ENCODE data around the gene DAB2IP. TPM values are rescaled to one million over a fixed set of nuclear protein-coding genes. Genes with fewer than 3 reads are reported as not detected.

DAB2IP gene
- total and polyA plus RNA-seq, 4 donors, result 19.4 to 75.0 (median 28.7) TPM

GRCh38 chr9:121766081-121766683 is 114.7 kb downstream of the DAB2IP start:
- TF ChIP-seq, protein P1, sequence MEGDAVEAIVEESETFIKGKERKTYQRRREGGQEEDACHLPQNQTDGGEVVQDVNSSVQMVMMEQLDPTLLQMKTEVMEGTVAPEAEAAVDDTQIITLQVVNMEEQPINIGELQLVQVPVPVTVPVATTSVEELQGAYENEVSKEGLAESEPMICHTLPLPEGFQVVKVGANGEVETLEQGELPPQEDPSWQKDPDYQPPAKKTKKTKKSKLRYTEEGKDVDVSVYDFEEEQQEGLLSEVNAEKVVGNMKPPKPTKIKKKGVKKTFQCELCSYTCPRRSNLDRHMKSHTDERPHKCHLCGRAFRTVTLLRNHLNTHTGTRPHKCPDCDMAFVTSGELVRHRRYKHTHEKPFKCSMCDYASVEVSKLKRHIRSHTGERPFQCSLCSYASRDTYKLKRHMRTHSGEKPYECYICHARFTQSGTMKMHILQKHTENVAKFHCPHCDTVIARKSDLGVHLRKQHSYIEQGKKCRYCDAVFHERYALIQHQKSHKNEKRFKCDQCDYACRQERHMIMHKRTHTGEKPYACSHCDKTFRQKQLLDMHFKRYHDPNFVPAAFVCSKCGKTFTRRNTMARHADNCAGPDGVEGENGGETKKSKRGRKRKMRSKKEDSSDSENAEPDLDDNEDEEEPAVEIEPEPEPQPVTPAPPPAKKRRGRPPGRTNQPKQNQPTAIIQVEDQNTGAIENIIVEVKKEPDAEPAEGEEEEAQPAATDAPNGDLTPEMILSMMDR (IDR thresholded peaks at IDR 0.05; ENCODE audit: control extremely low read depth, extremely low read depth), result no peak
- H3K36me3 ChIP-seq (ENCODE audit: control insufficient read depth in 4 of 4, insufficient read depth in 4 of 4, low read length in 4 of 4), result peaks cover 4 to 61% (median 38%) of the 10 kb centered on the region in 4 donors
- peaks cover 0 to 13% (median 0%) of the 10 kb centered on the region in 5 donors for H3K4me1 ChIP-seq (ENCODE audit: control insufficient read depth in 5 of 5, insufficient read depth in 5 of 5, low read length in 5 of 5)
- DNase-seq (no peak), ATAC-seq (ENCODE audit: insufficient read depth, low FRiP score) (no peak)
- peaks cover 0 to 1% (median 0%) of the 10 kb centered on the region in 4 donors for H3K9me3 ChIP-seq (ENCODE audit: control insufficient read depth in 4 of 4, insufficient read depth in 3 of 4, low read length in 3 of 4)
- peak overlapping the region in 1 of 2 donors; percentile 3 for H3K27ac ChIP-seq (ENCODE audit: low read depth in 1 of 2, low read length in 1 of 2)
- H3K27me3 ChIP-seq (ENCODE audit: control insufficient read depth in 3 of 3, insufficient read depth in 3 of 3, low read length in 2 of 3), result no peaks in the 10 kb centered on the region
- no peak overlapping the region for H3K4me3 ChIP-seq
- 92 to 96% methylated on average over 19 of the region's 19 CpGs for WGBS, 2 donors
- H3K9ac ChIP-seq (ENCODE audit: insufficient read depth in 1 of 2, low read length in 2 of 2), result no peak overlapping the region

DNA sequence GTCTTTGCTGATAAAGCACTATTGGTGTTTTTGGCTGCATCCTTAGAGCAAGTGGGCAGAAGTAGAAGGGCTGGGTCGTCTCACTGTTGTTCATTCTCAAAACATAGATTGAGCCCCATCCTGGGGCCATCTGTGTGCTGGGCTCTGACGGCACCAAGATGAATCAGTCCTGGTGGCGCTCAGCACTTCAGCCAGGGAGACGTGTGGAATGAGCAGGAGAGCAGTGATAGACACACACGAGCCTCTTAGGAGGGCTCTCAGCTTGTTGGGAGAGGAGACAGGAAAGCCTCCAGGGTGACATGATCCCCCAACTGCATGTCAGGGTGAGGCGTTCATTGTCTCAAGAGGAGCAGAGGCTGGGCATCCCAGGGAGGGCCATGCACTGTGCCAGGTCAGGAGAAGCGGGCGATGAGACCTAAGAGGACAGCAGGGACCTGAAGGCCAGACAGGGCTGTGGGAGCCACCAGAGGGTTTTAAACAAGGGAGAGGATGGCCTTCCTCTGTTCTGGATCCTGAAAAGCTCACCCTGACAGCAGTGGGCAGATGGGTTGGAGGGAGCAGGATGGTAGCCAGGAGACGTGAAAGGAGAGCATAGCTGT is 115.8 kb downstream of the DAB2IP start:
- no peak for DNase-seq
- Histone ChIP-seq H3K9ac (ENCODE audit: insufficient read depth in 1 of 2, low read length in 2 of 2) (no peak overlapping the region), H3K36me3 (ENCODE audit: control insufficient read depth in 4 of 4, insufficient read depth in 4 of 4, low read length in 4 of 4) (peaks cover 4 to 60% (median 34%) of the 10 kb centered on the region in 4 donors), H3K27me3 (ENCODE audit: control insufficient read depth in 3 of 3, insufficient read depth in 3 of 3, low read length in 2 of 3) (no peaks in the 10 kb centered on the region), H3K4me1 (ENCODE audit: control insufficient read depth in 5 of 5, insufficient read depth in 5 of 5, low read length in 5 of 5) (peaks cover 0 to 14% (median 0%) of the 10 kb centered on the region in 5 donors), H3K27ac (ENCODE audit: low read depth in 1 of 2, low read length in 1 of 2) (no peak overlapping the region), H3K4me3 (no peak overlapping the region), H3K9me3 (ENCODE audit: control insufficient read depth in 4 of 4, insufficient read depth in 3 of 4, low read length in 3 of 4) (peaks cover 0 to 1% (median 0%) of the 10 kb centered on the region in 4 donors)
- TF ChIP-seq, protein P1 (IDR thresholded peaks at IDR 0.05; ENCODE audit: control extremely low read depth, extremely low read depth), result no peak
- WGBS, 2 donors, result 89 to 91% methylated on average over 9 of the region's 9 CpGs
- no peak for ATAC-seq (ENCODE audit: insufficient read depth, low FRiP score)

- H3K4me1 ChIP-seq (ENCODE audit: control insufficient read depth in 5 of 5, insufficient read depth in 5 of 5, low read length in 5 of 5), result peaks cover 0 to 14% (median 0%) of the 10 kb centered on the region in 5 donors
- DNase-seq (no peak), ATAC-seq (ENCODE audit: insufficient read depth, low FRiP score) (no peak)
- H3K9me3 ChIP-seq (ENCODE audit: control insufficient read depth in 4 of 4, insufficient read depth in 3 of 4, low read length in 3 of 4), result peaks cover 0 to 6% (median 0%) of the 10 kb centered on the region in 4 donors
- H3K4me3 ChIP-seq, result no peak overlapping the region
- no peaks in the 10 kb centered on the region for H3K27me3 ChIP-seq (ENCODE audit: control insufficient read depth in 3 of 3, insufficient read depth in 3 of 3, low read length in 2 of 3)
- H3K36me3 ChIP-seq (ENCODE audit: control insufficient read depth in 4 of 4, insufficient read depth in 4 of 4, low read length in 4 of 4), result peaks cover 4 to 67% (median 30%) of the 10 kb centered on the region in 4 donors
- H3K9ac ChIP-seq (ENCODE audit: insufficient read depth in 1 of 2, low read length in 2 of 2), result no peak overlapping the region
- TF ChIP-seq, protein P1 (IDR thresholded peaks at IDR 0.05; ENCODE audit: control extremely low read depth, extremely low read depth), result no peak
- WGBS, 2 donors, result 92 to 94% methylated on average over 15 of the region's 15 CpGs
- H3K27ac ChIP-seq (ENCODE audit: low read depth in 1 of 2, low read length in 1 of 2), result no peak overlapping the region
Measured at GRCh38 chr9:121768416-121769015, 117.1 kb downstream of the DAB2IP start.
